Measurements from ENCODE around the gene BBS2. TPM values are rescaled to one million over a fixed set of nuclear protein-coding genes. Genes with fewer than 3 reads are reported as not detected.

Gene BBS2
- total and polyA plus RNA-seq, 2 of the 4 experiments (the other 2 are of a cell fraction): 18.6 to 32.3 TPM

- TF ChIP-seq RCOR1 (IDR thresholded peaks at IDR 0.05; ENCODE audit: insufficient replicate concordance, low read length) (no peak), CHD1 (IDR thresholded peaks at IDR 0.05; ENCODE audit: low read depth, low read length) (no peak), CEBPB (IDR thresholded peaks at IDR 0.05; ENCODE audit: low read depth, low read length) (no peak), MXI1 (IDR thresholded peaks at IDR 0.05; ENCODE audit: borderline replicate concordance, low read depth, low read length) (no peak), RFX5 (IDR thresholded peaks at IDR 0.05; ENCODE audit: low read depth, low read length) (no peak), MAZ (IDR thresholded peaks at IDR 0.05; ENCODE audit: borderline replicate concordance, low read depth, low read length) (no peak), USF2 (IDR thresholded peaks at IDR 0.05; ENCODE audit: low read depth, low read length) (no peak), RAD21 (IDR thresholded peaks at IDR 0.05; ENCODE audit: low read length) (no peak), NFE2L2 (IDR thresholded peaks at IDR 0.05; ENCODE audit: low read depth, low read length) (no peak), SMC3 (IDR thresholded peaks at IDR 0.05; ENCODE audit: low read depth, low read length) (no peak), FOS (IDR thresholded peaks at IDR 0.05; ENCODE audit: low read depth, low read length) (no peak), ELK1 (IDR thresholded peaks at IDR 0.05; ENCODE audit: borderline replicate concordance, low read depth, low read length) (no peak), CTCF (conservative IDR thresholded peaks at IDR 0.05; ENCODE audit: low read depth, low read length) (no peak), MAFK (IDR thresholded peaks at IDR 0.05; ENCODE audit: low read depth, low read length) (no peak), BHLHE40 (IDR thresholded peaks at IDR 0.05; ENCODE audit: low read depth, low read length) (no peak), POLR2A (IDR thresholded peaks at IDR 0.05; ENCODE audit: low read depth, low read length) (no peak)
- dilution Hi-C loops (cut with HindIII; ENCODE audit: low sequenced_read_pairs, unreplicated experiment) (no loop called here), intact Hi-C loops (cut with micrococcal nuclease) (no loop called here), in situ Hi-C loops (cut with MboI; ENCODE audit: low sequenced_read_pairs) (no loop called here)
- Histone ChIP-seq H2BK120ac (ENCODE audit: low read depth, low read length) (no peak overlapping the region), H3K23ac (ENCODE audit: low read depth, low read length) (no peak overlapping the region), H3K36me3 (ENCODE audit: control insufficient read depth, insufficient read depth, low read length) (peaks cover 27% of the 10 kb centered on the region), H2AK5ac (ENCODE audit: low read depth, low read length) (no peak overlapping the region), H3K9ac (ENCODE audit: low read depth, low read length) (no peak overlapping the region), H4K20me1 (ENCODE audit: insufficient read depth, low read length) (no peaks in the 10 kb centered on the region), H3K79me1 (ENCODE audit: low read depth in 1 of 2, low read length in 2 of 2) (peaks cover 5 to 13% of the 10 kb centered on the region in 2 experiments; a peak in 3 of 4 replicates), H2AFZ (replicated peaks; ENCODE audit: low read length, poor library complexity) (no peak overlapping the region), H4K5ac (ENCODE audit: low read depth, low read length) (no peak overlapping the region), H3K4ac (ENCODE audit: low read depth, low read length) (no peak overlapping the region), H4K91ac (ENCODE audit: insufficient read depth, low read depth, low read length) (no peak overlapping the region), H3K56ac (ENCODE audit: extremely low read depth, insufficient read depth, low read length) (no peak overlapping the region), H2BK20ac (ENCODE audit: low read depth, low read length) (no peak overlapping the region), H3K4me3 (ENCODE audit: insufficient read depth, low read depth, low read length) (no peak overlapping the region), H3K14ac (replicated peaks; ENCODE audit: low read depth, low read length) (no peak overlapping the region), H3K9me3 (ENCODE audit: control insufficient read depth, insufficient read depth, low read length) (no peaks in the 10 kb centered on the region), H3K4me2 (ENCODE audit: low read depth, low read length) (no peak overlapping the region), H3K18ac (ENCODE audit: low read depth, low read length) (no peak overlapping the region), H2BK15ac (ENCODE audit: low read depth, low read length) (no peak overlapping the region), H3K9me1 (ENCODE audit: insufficient read depth, low read length) (peaks cover 3% of the 10 kb centered on the region; the same call in 1 of the 2 replicates), H3K27ac (ENCODE audit: insufficient read depth, low read length) (no peak overlapping the region), H4K8ac (ENCODE audit: low read depth in 2 of 2, low read length in 2 of 2) (no peak overlapping the region), H2AK9ac (replicated peaks; ENCODE audit: low read depth, low read length, poor library complexity) (no peak overlapping the region), H3K27me3 (ENCODE audit: control insufficient read depth, insufficient read depth, low read length) (no peaks in the 10 kb centered on the region), H3K4me1 (ENCODE audit: control insufficient read depth, insufficient read depth, low read length) (no peaks in the 10 kb centered on the region), H2BK5ac (ENCODE audit: low read depth, low read length, poor library complexity, severe bottlenecking) (no peak overlapping the region)
- WGBS, 2 experiments (ENCODE audit: extremely low coverage in 2 of 2, insufficient read length in 1 of 2): no CpG with 5 or more reads among the region's 3 CpGs
- ChIA-PET CTCF (no interaction called here), POLR2A (ENCODE audit: unreplicated experiment) (no interaction called here)
- no peak for DNase-seq
- ATAC-seq (ENCODE audit: low read depth): no peak
- no TSS peak for BruUV-seq (replicated peaks)
Measured at GRCh38 chr16:56462064-56462796, 57.6 kb downstream of the BBS2 start.
